Loucy (cell line): Measurements from ENCODE around the gene ITLN1.

Experiments used
- H2AFZ ChIP-seq: fragments of 200-600 bp; sonication (generic); 2 replicates; pipeline ENCODE4 v1.6.0; 2016; ENCODE audit warnings: antibody characterized with exemption, mild to moderate bottlenecking, low read length, moderate library complexity
- H3F3A ChIP-seq: fragments of 200-600 bp; 2 replicates; pipeline ENCODE4 v1.6.0; 2016; ENCODE audit warnings: antibody characterized with exemption, low read depth, mild to moderate bottlenecking
- H3K27me3 ChIP-seq: fragments of 200-600 bp; sonication (generic); 2 replicates; pipeline ENCODE4 v1.6.1; 2014; ENCODE audit warnings: low read length, mild to moderate bottlenecking; ENCODE audit not compliant: insufficient read depth, poor library complexity, severe bottlenecking
- H3K36me3 ChIP-seq: fragments of 200-600 bp; sonication (generic); 2 replicates; pipeline ENCODE4 v1.6.1; 2016; ENCODE audit warnings: low read length; ENCODE audit not compliant: insufficient read depth
- H3K4me1 ChIP-seq: fragments of 200-600 bp; sonication (generic); 2 replicates; pipeline ENCODE4 v1.5.1; 2014; ENCODE audit warnings: low read length, mild to moderate bottlenecking; ENCODE audit not compliant: insufficient read depth, poor library complexity, severe bottlenecking
- H3K4me2 ChIP-seq: fragments of 200-600 bp; sonication (generic); 2 replicates; pipeline ENCODE4 v1.6.0; 2014; ENCODE audit warnings: antibody characterized with exemption, low read length, low read depth, mild to moderate bottlenecking; ENCODE audit not compliant: poor library complexity, severe bottlenecking
- H3K4me3 ChIP-seq: fragments of 200-600 bp; sonication (generic); 2 replicates; pipeline ENCODE4 v1.5.1; 2014; ENCODE audit warnings: low read length, mild to moderate bottlenecking, mixed read lengths; ENCODE audit not compliant: poor library complexity, severe bottlenecking
- H3K79me2 ChIP-seq: fragments of 200-600 bp; sonication (generic); 2 replicates; pipeline ENCODE4 v1.6.1; 2014; ENCODE audit warnings: low read length; ENCODE audit not compliant: insufficient read depth
- H3K9ac ChIP-seq: fragments of 200-600 bp; sonication (generic); 2 replicates; pipeline ENCODE4 v1.6.0; 2014; ENCODE audit warnings: mild to moderate bottlenecking, low read depth, low read length, moderate library complexity; ENCODE audit not compliant: poor library complexity, severe bottlenecking
- H3K9me2 ChIP-seq: fragments of 200-600 bp; sonication (generic); replicated peaks from 2 replicates; pipeline ENCODE4 v1.6.1; 2016; ENCODE audit warnings: low read depth, low read length, mixed read lengths
- H3K9me3 ChIP-seq: fragments of 200-600 bp; sonication (generic); 2 replicates; pipeline ENCODE4 v1.6.1; 2014; ENCODE audit warnings: mild to moderate bottlenecking, antibody characterized with exemption, low read length, low read depth; ENCODE audit not compliant: insufficient read depth
- H4K20me1 ChIP-seq: fragments of 200-600 bp; sonication (generic); 2 replicates; pipeline ENCODE4 v1.6.0; 2014; ENCODE audit warnings: antibody characterized with exemption, low read length, mild to moderate bottlenecking; ENCODE audit not compliant: insufficient read depth, poor library complexity, severe bottlenecking
- EZH2phosphoT487 ChIP-seq: fragments of 200-600 bp; IDR thresholded peaks from 2 replicates; pipeline ENCODE4 v1.6.1; 2018; ENCODE audit warnings: antibody characterized with exemption, mild to moderate bottlenecking, moderate library complexity, borderline replicate concordance
- TF ChIP-seq, protein P1 (sequence below): fragments of 200-600 bp; sonication (generic); conservative IDR thresholded peaks from 2 replicates; pipeline ENCODE4 v1.5.1; 2014; ENCODE audit warnings: mild to moderate bottlenecking, antibody characterized with exemption, low read length

The ITLN1 gene

GRCh38 chr1:160841079-160841478, 43.9 kb downstream of the ITLN1 start:
- Histone ChIP-seq H4K20me1 (no peaks in the 10 kb centered on the region), H3F3A (peaks cover 17% of the 10 kb centered on the region), H2AFZ (no peak overlapping the region), H3K9ac (no peak overlapping the region), H3K9me2 (no peaks in the 10 kb centered on the region), H3K4me1 (peaks cover 86% of the 10 kb centered on the region), H3K36me3 (peaks cover 43% of the 10 kb centered on the region; the same call in 1 of the 2 replicates), H3K9me3 (no peaks in the 10 kb centered on the region), H3K4me2 (no peak overlapping the region), H3K4me3 (no peak overlapping the region), H3K27me3 (no peaks in the 10 kb centered on the region), H3K79me2 (peaks cover 76% of the 10 kb centered on the region)
- TF ChIP-seq, protein P1, sequence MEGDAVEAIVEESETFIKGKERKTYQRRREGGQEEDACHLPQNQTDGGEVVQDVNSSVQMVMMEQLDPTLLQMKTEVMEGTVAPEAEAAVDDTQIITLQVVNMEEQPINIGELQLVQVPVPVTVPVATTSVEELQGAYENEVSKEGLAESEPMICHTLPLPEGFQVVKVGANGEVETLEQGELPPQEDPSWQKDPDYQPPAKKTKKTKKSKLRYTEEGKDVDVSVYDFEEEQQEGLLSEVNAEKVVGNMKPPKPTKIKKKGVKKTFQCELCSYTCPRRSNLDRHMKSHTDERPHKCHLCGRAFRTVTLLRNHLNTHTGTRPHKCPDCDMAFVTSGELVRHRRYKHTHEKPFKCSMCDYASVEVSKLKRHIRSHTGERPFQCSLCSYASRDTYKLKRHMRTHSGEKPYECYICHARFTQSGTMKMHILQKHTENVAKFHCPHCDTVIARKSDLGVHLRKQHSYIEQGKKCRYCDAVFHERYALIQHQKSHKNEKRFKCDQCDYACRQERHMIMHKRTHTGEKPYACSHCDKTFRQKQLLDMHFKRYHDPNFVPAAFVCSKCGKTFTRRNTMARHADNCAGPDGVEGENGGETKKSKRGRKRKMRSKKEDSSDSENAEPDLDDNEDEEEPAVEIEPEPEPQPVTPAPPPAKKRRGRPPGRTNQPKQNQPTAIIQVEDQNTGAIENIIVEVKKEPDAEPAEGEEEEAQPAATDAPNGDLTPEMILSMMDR = no peak
- no peak for TF ChIP-seq EZH2phosphoT487

- H3K4me1 ChIP-seq = peaks cover 86% of the 10 kb centered on the region
- peaks cover 68% of the 10 kb centered on the region for H3K79me2 ChIP-seq
- H3K9me2 ChIP-seq = no peaks in the 10 kb centered on the region
- H3F3A ChIP-seq = peaks cover 17% of the 10 kb centered on the region
- no peaks in the 10 kb centered on the region for H4K20me1 ChIP-seq
- no peaks in the 10 kb centered on the region for H3K27me3 ChIP-seq
- no peaks in the 10 kb centered on the region for H3K9me3 ChIP-seq
- H3K36me3 ChIP-seq = peaks cover 55% of the 10 kb centered on the region; the same call in 1 of the 2 replicates
- no peak overlapping the region for H3K4me2 ChIP-seq
- no peak overlapping the region for H2AFZ ChIP-seq
- peak overlapping the region; percentile 73 for H3K9ac ChIP-seq
- H3K4me3 ChIP-seq = no peak overlapping the region
- no peak for TF ChIP-seq EZH2phosphoT487
- TF ChIP-seq, protein P1 = no peak
Measured at GRCh38 chr1:160839746-160840145, 45.2 kb downstream of the ITLN1 start.

GRCh38 chr1:160838888-160839287, 46.1 kb downstream of the ITLN1 start:
- H3K79me2 ChIP-seq = peaks cover 60% of the 10 kb centered on the region
- H3F3A ChIP-seq = peaks cover 17% of the 10 kb centered on the region
- peak overlapping the region; percentile 82 for H3K4me2 ChIP-seq
- H4K20me1 ChIP-seq = no peaks in the 10 kb centered on the region
- peak overlapping the region; percentile 73 for H3K9ac ChIP-seq
- H3K9me3 ChIP-seq = no peaks in the 10 kb centered on the region
- peaks cover 62% of the 10 kb centered on the region; the same call in 1 of the 2 replicates for H3K36me3 ChIP-seq
- TF ChIP-seq, protein P1 = no peak
- peaks cover 77% of the 10 kb centered on the region for H3K4me1 ChIP-seq
- H3K9me2 ChIP-seq = no peaks in the 10 kb centered on the region
- no peak overlapping the region for H2AFZ ChIP-seq
- H3K27me3 ChIP-seq = no peaks in the 10 kb centered on the region
- peak overlapping the region; percentile 56 for H3K4me3 ChIP-seq
